ENCODE data around the gene DDX56. TPM values are rescaled to one million over a fixed set of nuclear protein-coding genes. Genes with fewer than 3 reads are reported as not detected.
"Not testable (repeated sequence)": the region's sequence is repeated elsewhere in the genome, so short reads cannot be mapped to it uniquely, and the experiment has no call there.

Gene DDX56
- total RNA-seq, 6 donors from 2014 or later = 37.6 to 105 (median 57.0) TPM

GRCh38 chr7:44604941-44605340 is 31.2 kb upstream of the DDX56 start:
- Histone ChIP-seq H3K27ac (peak overlapping the region in 1 of 4 donors; percentile 97), H3K9me3 (no peaks in the 10 kb centered on the region), H3K4me3 (no peak overlapping the region), H3K4me1 (peaks cover 15 to 30% (median 20%) of the 10 kb centered on the region in 4 donors), H3K27me3 (no peaks in the 10 kb centered on the region), H3K36me3 (no peaks in the 10 kb centered on the region)
- DNase-seq = no peak
- WGBS, 2 donors = 57 to 74% methylated on average over 2 of the region's 2 CpGs
- no peak for ATAC-seq (ENCODE audit: low FRiP score in 2 of 2)
- TF ChIP-seq POLR2AphosphoS5 (IDR thresholded peaks at IDR 0.05) (no peak), EP300 (IDR thresholded peaks at IDR 0.05) (no peak), CTCF (IDR thresholded peaks at IDR 0.05) (no peak), POLR2A (IDR thresholded peaks at IDR 0.05) (no peak)

DNA sequence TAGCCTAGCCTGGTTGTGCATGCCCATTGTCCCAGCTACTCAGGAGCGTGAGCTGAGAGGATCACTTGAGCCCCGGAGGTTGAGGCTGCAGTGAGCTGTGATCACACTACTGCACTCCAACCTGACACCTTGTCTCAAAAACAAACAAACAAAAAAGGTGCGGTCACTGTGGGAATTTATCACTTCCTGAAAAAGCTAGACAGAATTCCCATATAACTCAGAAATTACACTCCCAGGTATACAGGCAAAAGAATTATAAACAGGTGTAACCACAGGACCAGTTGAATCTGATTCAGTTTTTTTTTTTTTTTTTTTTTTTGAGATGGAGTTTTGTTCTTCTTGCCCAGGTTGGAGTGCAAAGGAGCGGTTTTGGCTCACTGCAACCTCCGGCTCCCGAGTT is 29.5 kb upstream of the DDX56 start:
- Histone ChIP-seq H3K4me1 (peaks cover 12 to 19% (median 16%) of the 10 kb centered on the region in 4 donors), H3K36me3 (no peaks in the 10 kb centered on the region), H3K4me3 (no peak overlapping the region), H3K27me3 (no peaks in the 10 kb centered on the region), H3K27ac (no peak overlapping the region), H3K9me3 (no peaks in the 10 kb centered on the region)
- TF ChIP-seq POLR2A (IDR thresholded peaks at IDR 0.05) (no peak), POLR2AphosphoS5 (IDR thresholded peaks at IDR 0.05) (no peak), EP300 (IDR thresholded peaks at IDR 0.05) (no peak), CTCF (IDR thresholded peaks at IDR 0.05) (no peak)
- ATAC-seq (ENCODE audit: low FRiP score in 2 of 2) (no peak), DNase-seq (no peak)
- WGBS, 2 donors = 69 to 74% methylated on average over 6 of the region's 6 CpGs

DNA sequence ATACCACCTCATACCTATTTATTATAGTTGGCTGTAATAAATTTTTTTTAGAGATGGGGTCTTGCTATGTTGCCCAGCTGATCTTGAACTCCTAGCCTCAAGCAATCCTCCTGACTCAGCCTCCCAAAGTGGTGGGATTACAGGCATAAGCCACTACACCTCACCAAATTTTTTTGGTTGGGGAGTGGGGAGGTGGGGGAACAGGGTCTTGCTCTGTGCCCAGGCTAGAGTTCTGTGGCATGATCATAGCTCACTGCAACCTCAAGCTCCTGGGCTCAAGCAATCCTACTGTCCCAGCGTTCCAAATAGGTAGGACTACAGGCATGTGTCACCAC is 28.8 kb upstream of the DDX56 start:
- TF ChIP-seq CTCF (IDR thresholded peaks at IDR 0.05) = no peak
- TF ChIP-seq POLR2AphosphoS5 (IDR thresholded peaks at IDR 0.05) = no peak
- no peak for TF ChIP-seq POLR2A (IDR thresholded peaks at IDR 0.05)
- TF ChIP-seq EP300 (IDR thresholded peaks at IDR 0.05) = no peak
- Histone ChIP-seq H3K9me3 (no peaks in the 10 kb centered on the region), H3K27ac (no peak overlapping the region), H3K36me3 (no peaks in the 10 kb centered on the region), H3K4me3 (no peak overlapping the region), H3K4me1 (peaks cover 6 to 13% (median 11%) of the 10 kb centered on the region in 4 donors), H3K27me3 (no peaks in the 10 kb centered on the region)
- DNase-seq = no peak
- ATAC-seq (ENCODE audit: low FRiP score in 2 of 2) = no peak
- 60 to 76% methylated on average over 1 of the region's 1 CpG for WGBS, 2 donors

DNA sequence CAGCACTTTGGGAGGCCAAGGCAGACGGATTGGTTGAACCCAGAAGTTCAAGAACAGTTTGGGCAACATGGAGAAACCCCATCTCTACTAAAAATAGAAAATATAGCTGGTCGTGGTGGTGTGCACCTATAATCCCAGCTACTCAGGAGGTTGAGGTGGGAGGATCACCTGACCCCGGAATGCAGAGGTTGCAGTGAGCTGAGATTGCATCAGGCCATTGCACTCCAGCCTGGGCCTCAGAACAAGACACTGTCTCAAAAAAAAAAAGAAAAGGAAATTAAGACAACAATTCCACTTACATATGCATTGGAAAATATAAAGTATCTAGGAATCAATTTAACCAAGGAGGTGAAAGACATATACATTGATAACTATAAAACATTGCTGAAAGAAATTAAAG is 25.5 kb upstream of the DDX56 start:
- H3K27me3 ChIP-seq = no peaks in the 10 kb centered on the region
- DNase-seq (no peak), ATAC-seq (ENCODE audit: low FRiP score in 2 of 2) (no peak)
- H3K27ac ChIP-seq = no peak overlapping the region
- H3K4me3 ChIP-seq = no peak overlapping the region
- H3K36me3 ChIP-seq = no peaks in the 10 kb centered on the region
- no peaks in the 10 kb centered on the region for H3K9me3 ChIP-seq
- TF ChIP-seq CTCF (IDR thresholded peaks at IDR 0.05) = no peak
- TF ChIP-seq POLR2AphosphoS5 (IDR thresholded peaks at IDR 0.05) = no peak
- no peak for TF ChIP-seq EP300 (IDR thresholded peaks at IDR 0.05)
- no peak for TF ChIP-seq POLR2A (IDR thresholded peaks at IDR 0.05)
- H3K4me1 ChIP-seq = peaks cover 0 to 3% (median 0%) of the 10 kb centered on the region in 4 donors
- WGBS, 2 donors = 67 to 81% methylated on average over 3 of the region's 3 CpGs

GRCh38 chr7:44597181-44597580 is 23.5 kb upstream of the DDX56 start:
- H3K9me3 ChIP-seq; H3K27me3 ChIP-seq; H3K4me1 ChIP-seq; DNase-seq; H3K36me3 ChIP-seq; H3K27ac ChIP-seq; H3K4me3 ChIP-seq; ATAC-seq (ENCODE audit: low FRiP score in 2 of 2): not testable (repeated sequence)
- WGBS, 2 donors = 91 to 96% methylated on average over 8 of the region's 8 CpGs
